Fibroblast of lung (primary cell): ENCODE data around the gene PIK3R4.

Experiments used
- EZH2 ChIP-seq: IDR thresholded peaks from 2 replicates; pipeline ENCODE4 v1.5.1; 2012; ENCODE audit warnings: low read length, control low read depth, mild to moderate bottlenecking; ENCODE audit errors: missing control alignments
- TF ChIP-seq, protein P1 (sequence below), 2 donors: IDR thresholded peaks in 1 of 2; conservative IDR thresholded peaks in 1 of 2; 1 replicate in 1 of 2; 2 replicates in 1 of 2; pipeline ENCODE4 v1.5.1; 2011 to 2012; ENCODE audit warnings: low read length in 2 of 2, control low read depth in 1 of 2, inconsistent platforms in 1 of 2, low read depth in 1 of 2, mild to moderate bottlenecking in 1 of 2

- TF ChIP-seq, protein P1, sequence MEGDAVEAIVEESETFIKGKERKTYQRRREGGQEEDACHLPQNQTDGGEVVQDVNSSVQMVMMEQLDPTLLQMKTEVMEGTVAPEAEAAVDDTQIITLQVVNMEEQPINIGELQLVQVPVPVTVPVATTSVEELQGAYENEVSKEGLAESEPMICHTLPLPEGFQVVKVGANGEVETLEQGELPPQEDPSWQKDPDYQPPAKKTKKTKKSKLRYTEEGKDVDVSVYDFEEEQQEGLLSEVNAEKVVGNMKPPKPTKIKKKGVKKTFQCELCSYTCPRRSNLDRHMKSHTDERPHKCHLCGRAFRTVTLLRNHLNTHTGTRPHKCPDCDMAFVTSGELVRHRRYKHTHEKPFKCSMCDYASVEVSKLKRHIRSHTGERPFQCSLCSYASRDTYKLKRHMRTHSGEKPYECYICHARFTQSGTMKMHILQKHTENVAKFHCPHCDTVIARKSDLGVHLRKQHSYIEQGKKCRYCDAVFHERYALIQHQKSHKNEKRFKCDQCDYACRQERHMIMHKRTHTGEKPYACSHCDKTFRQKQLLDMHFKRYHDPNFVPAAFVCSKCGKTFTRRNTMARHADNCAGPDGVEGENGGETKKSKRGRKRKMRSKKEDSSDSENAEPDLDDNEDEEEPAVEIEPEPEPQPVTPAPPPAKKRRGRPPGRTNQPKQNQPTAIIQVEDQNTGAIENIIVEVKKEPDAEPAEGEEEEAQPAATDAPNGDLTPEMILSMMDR (conservative IDR thresholded peaks at IDR 0.05 in 1 of 2, IDR thresholded peaks at IDR 0.05 in 1 of 2; ENCODE audit: low read depth in 1 of 2, low read length in 2 of 2) = no peak
- TF ChIP-seq EZH2 = no peak
These were observed 59.8 kb downstream of the PIK3R4 start for GRCh38 chr3:130686833-130687232.
